Epithelial cell of prostate (primary cell): ENCODE data around the gene PEX19.

Experiments used
- DNase-seq: peaks from one replicate; pipeline ENCODE4 v3.0.0-alpha.2; 2011; ENCODE audit warnings: low read depth, low spot score
- H3K27ac ChIP-seq: fragments of 450-650 bp; 2 replicates; pipeline ENCODE4 v1.5.1; 2017; ENCODE audit warnings: mild to moderate bottlenecking

The PEX19 gene

DNA sequence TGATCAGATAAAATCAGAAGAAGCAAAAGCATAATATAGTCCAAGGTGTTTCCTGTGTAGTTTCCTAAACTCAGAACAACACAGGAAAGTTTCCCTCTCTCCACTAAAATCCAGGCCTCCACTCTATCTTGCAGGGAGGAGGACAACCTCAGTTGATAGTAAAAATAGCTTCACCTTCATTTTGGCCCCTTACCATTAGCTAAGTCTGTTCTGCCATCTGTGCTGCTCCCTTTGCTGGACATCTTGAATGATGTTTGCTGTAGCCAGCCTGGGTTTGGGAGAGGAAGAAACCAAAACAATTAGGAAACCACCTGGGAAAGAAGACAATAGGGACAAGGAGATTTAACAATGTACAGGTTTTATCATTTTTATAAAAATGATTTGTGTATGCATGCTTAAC, 41.2 kb downstream of the PEX19 start:
- no peak overlapping the region for H3K27ac ChIP-seq
- no peak for DNase-seq

DNA sequence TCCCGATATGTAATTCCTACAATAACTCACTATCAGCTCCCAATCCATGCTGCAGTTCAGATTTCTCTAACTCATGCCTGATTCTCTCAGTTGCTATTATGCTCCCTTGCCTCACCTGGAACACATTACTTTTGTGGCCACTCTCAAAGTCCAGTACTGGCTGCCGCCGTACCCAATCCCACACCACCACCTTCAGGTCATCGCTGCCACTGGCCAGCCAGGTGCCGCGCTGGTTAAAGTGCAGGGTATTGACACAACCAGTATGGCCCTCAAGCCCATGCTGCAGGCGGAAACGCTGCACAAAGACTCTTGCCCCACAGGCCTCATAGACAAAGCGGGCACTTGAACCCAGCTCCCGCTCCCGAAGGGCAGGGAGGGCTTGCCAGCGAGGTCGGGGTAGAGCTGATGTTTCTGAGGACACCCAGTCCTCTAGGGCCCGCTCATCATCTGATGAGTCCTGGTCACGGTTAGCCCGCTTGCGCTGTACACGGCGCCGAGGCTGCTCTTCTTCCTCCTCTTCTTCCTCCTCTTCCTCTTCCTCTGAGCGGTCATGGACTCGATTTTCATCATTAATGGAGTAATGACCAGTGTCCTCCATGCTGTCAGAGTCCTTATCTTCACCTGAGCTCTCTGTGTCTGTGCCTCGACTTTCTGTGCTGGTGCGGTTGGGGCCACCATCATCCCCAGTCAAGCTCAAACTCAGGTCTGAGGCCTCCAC, 45.2 kb downstream of the PEX19 start:
- DNase-seq = no peak
- H3K27ac ChIP-seq = no peak overlapping the region

GRCh38 chr1:160238408-160238807, 46.5 kb downstream of the PEX19 start:
- no peak for DNase-seq
- H3K27ac ChIP-seq = no peak overlapping the region

- no peak overlapping the region for H3K27ac ChIP-seq
- no peak for DNase-seq
Measured at GRCh38 chr1:160237558-160237957, 47.4 kb downstream of the PEX19 start.

DNA sequence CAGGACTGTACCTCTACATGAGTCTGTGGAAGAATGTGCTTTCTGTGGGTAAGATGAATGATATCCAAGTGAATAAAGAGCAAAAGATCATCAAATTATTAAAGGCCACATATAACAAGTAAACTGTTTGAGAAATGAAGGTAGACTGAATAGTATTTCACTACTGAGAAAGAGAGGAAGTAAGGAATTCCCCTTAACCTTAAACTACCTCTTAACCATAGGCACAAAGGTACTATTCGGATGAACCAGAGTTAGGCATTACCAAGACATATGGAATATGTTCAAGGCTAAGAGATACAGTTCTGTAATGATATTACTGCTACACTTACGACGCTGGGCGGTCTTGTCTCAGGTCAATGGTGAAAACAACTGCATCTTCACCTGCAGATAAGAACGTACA, 48.1 kb downstream of the PEX19 start:
- DNase-seq = no peak
- H3K27ac ChIP-seq = no peak overlapping the region

GRCh38 chr1:160232911-160233310, 52.0 kb downstream of the PEX19 start:
- no peak overlapping the region for H3K27ac ChIP-seq

DNA sequence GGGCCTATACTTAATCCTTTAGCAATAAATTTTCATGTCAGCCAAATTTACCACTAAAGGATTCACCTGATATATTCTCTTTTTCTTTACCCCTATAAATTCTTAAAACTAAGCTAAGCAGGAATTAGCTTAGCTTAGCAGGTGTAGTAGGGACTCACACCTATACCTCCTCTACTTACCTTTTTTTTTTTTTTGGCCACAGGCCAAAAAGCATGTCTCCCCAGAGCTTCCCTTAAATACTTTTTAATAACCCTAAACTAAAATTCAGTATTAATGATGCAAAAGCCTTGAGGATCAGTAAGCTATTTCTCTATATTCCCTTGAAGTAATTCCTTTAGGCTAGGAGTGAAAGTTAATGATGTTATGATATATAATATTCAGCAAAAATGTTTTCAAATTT, 56.5 kb downstream of the PEX19 start:
- no peak overlapping the region for H3K27ac ChIP-seq
- DNase-seq = no peak

More at GRCh38 chr1:160232911-160233310, 52.0 kb downstream of the PEX19 start:
- DNase-seq = no peak

DNA sequence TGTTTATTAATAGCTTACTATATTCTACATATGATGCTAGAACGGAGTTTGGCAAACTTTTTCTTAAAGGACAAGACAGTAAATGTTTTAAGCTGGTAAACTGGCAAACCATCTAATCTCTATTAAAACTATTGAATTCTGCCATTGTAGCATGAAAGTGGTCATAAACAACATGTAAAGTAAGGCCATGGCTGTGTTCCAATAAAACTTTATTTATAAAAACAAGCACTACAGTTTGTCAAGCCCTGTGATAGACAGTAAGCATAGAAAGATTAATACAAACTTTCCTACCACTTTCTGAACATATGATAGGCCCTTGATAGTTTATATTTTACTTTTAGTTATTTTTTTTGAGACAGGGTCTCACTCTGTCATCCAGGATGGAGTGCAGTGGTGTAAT, 57.4 kb downstream of the PEX19 start:
- H3K27ac ChIP-seq = no peak overlapping the region
- no peak for DNase-seq

- DNase-seq = no peak
- no peak overlapping the region for H3K27ac ChIP-seq
Measured at GRCh38 chr1:160227034-160227433, 57.9 kb downstream of the PEX19 start.
